GM19463 (cell line): ENCODE results near the gene APBB2.
A peak's percentile ranks its signal among the peaks of the same experiment; 100 is the strongest.

ENCODE experiments used
- ATAC-seq: cut with Tn5 transposase; IDR thresholded peaks from one replicate; pipeline ENCODE4 v1.9.1; 2021; ENCODE audit warnings: mild to moderate bottlenecking, moderate library complexity; ENCODE audit not compliant: unreplicated experiment

APBB2 gene

GRCh38 chr4:40875507-40876150 is 338.7 kb downstream of the APBB2 start:
- ATAC-seq, result no peak

GRCh38 chr4:40874901-40875300 is 339.4 kb downstream of the APBB2 start:
- no peak for ATAC-seq

GRCh38 chr4:40874331-40874730 is 340.0 kb downstream of the APBB2 start:
- ATAC-seq, result no peak

- ATAC-seq, result no peak
These were observed 342.6 kb downstream of the APBB2 start for GRCh38 chr4:40871695-40872250.

GRCh38 chr4:40870150-40870549 is 344.2 kb downstream of the APBB2 start:
- no peak for ATAC-seq

GRCh38 chr4:40865696-40866095 is 348.6 kb downstream of the APBB2 start:
- no peak for ATAC-seq

- no peak for ATAC-seq
These were observed 349.8 kb downstream of the APBB2 start for GRCh38 chr4:40864531-40864930.

- no peak for ATAC-seq
These were observed 355.4 kb downstream of the APBB2 start for GRCh38 chr4:40858962-40859361.

- ATAC-seq, result no peak
These were observed 356.4 kb downstream of the APBB2 start for GRCh38 chr4:40857956-40858355.

GRCh38 chr4:40856840-40857362 is 357.4 kb downstream of the APBB2 start:
- peak; percentile 96 for ATAC-seq

GRCh38 chr4:40856277-40856839 is 358.0 kb downstream of the APBB2 start:
- no peak for ATAC-seq

GRCh38 chr4:40850496-40850895 is 363.8 kb downstream of the APBB2 start:
- no peak for ATAC-seq

GRCh38 chr4:40848940-40849339 is 365.4 kb downstream of the APBB2 start:
- ATAC-seq, result no peak

- no peak for ATAC-seq
These were observed 366.1 kb downstream of the APBB2 start for GRCh38 chr4:40848251-40848650.

- no peak for ATAC-seq
These were observed 367.8 kb downstream of the APBB2 start for GRCh38 chr4:40846532-40846931.

- ATAC-seq, result no peak
These were observed 369.0 kb downstream of the APBB2 start for GRCh38 chr4:40845154-40845835.

GRCh38 chr4:40844261-40844660 is 370.1 kb downstream of the APBB2 start:
- no peak for ATAC-seq

GRCh38 chr4:40843696-40844095 is 370.6 kb downstream of the APBB2 start:
- peak; percentile 41 for ATAC-seq

- no peak for ATAC-seq
These were observed 371.5 kb downstream of the APBB2 start for GRCh38 chr4:40842725-40843423.

- ATAC-seq, result no peak
These were observed 372.0 kb downstream of the APBB2 start for GRCh38 chr4:40842318-40842717.

- ATAC-seq, result peak; percentile 82
These were observed 373.3 kb downstream of the APBB2 start for GRCh38 chr4:40840985-40841571.
